Progenitor cell of endocrine pancreas (in vitro differentiated cells): ENCODE results near the gene NUDT7. TPM values are rescaled to one million over a fixed set of nuclear protein-coding genes. Genes with fewer than 3 reads are reported as not detected.

Source experiments
- total RNA-seq: library from RNA; stranded (reverse); gene quantifications from 2 replicates; pipeline ENCODE4 v1.2.1, GENCODE V29; 2021

NUDT7 gene
- total RNA-seq, 1 donor from 2014 or later, result 4.2 TPM

Other genes starting within 250 kb of the NUDT7 start
- gene VAT1L, start 66.0 kb downstream of the NUDT7 start, total RNA-seq, result 0.67 and 1.1 TPM in 2 replicates